Colonic mucosa (tissue), 4 donors: ENCODE measurements around the gene PCCA. TPM values are rescaled to one million over a fixed set of nuclear protein-coding genes. Genes with fewer than 3 reads are reported as not detected.

Experiments
- DNase-seq: peaks from one replicate; pipeline ENCODE4 v3.0.0-alpha.2; 2020
- H3K27ac ChIP-seq: fragments of 200-600 bp; one replicate; pipeline ENCODE4 v1.8.0; 2021
- H3K27me3 ChIP-seq: fragments of 200-600 bp; one replicate; pipeline ENCODE4 v1.8.0; 2021
- H3K36me3 ChIP-seq: fragments of 200-600 bp; one replicate; pipeline ENCODE4 v1.8.0; 2021
- H3K4me1 ChIP-seq: fragments of 200-600 bp; one replicate; pipeline ENCODE4 v1.8.0; 2021; ENCODE audit warnings: mild to moderate bottlenecking
- H3K4me3 ChIP-seq: fragments of 200-600 bp; one replicate; pipeline ENCODE4 v1.8.0; 2021
- H3K9ac ChIP-seq, 2 donors: one replicate each; pipeline ENCODE4 v1.7.0; 2013; ENCODE audit warnings: control low read depth in 2 of 2, low read depth in 2 of 2, low read length in 2 of 2
- H3K9me3 ChIP-seq: fragments of 200-600 bp; one replicate; pipeline ENCODE4 v1.8.0; 2021
- CTCF ChIP-seq: fragments of 200-600 bp; IDR thresholded peaks from one replicate; pipeline ENCODE4 v1.8.0; 2022; ENCODE audit warnings: antibody characterized with exemption, mild to moderate bottlenecking
- intact Hi-C: fragments of 100-400 bp; cut with DNase I; formaldehyde crosslinking; loops from one replicate; pipeline ENCODE4 v1.14.1; 2022
- total RNA-seq, 2 donors: library from RNA; stranded (reverse); fragmentation: NEBNext Ultra II Directional in 1 of 2; extraction: Animal tissue kit (Norgen Biotek cat#: 25700) in 1 of 2; gene quantifications; one replicate each; pipeline ENCODE4 v1.2.1, GENCODE V29; 2021
- donor health status: healthy.
- donor health status: DM: no; HTN: no; CAD: no.
- donor health status: DM: no; HTN: no; CAD: no.

PCCA gene
- total RNA-seq, 2 donors from 2014 or later = 65.5 to 109 TPM

GRCh38 chr13:100517135-100517534, 428.2 kb downstream of the PCCA start:
- intact Hi-C loops = no loop called here
- no peak for TF ChIP-seq CTCF
- Histone ChIP-seq H3K9me3 (no peaks in the 10 kb centered on the region), H3K9ac (peak overlapping the region in 1 of 2 donors; percentile 14), H3K36me3 (no peaks in the 10 kb centered on the region), H3K27me3 (no peaks in the 10 kb centered on the region), H3K4me1 (no peaks in the 10 kb centered on the region), H3K4me3 (no peak overlapping the region), H3K27ac (peak overlapping the region; percentile 67)
- DNase-seq = peak; percentile 68

- Histone ChIP-seq H3K9ac (peak overlapping the region in 1 of 2 donors; percentile 14), H3K4me1 (no peaks in the 10 kb centered on the region), H3K27ac (peak overlapping the region; percentile 67), H3K9me3 (no peaks in the 10 kb centered on the region), H3K27me3 (no peaks in the 10 kb centered on the region), H3K36me3 (no peaks in the 10 kb centered on the region), H3K4me3 (no peak overlapping the region)
- TF ChIP-seq CTCF = no peak
- DNase-seq = no peak
- intact Hi-C loops = no loop called here
These were observed 428.8 kb downstream of the PCCA start for GRCh38 chr13:100517728-100518127.

GRCh38 chr13:100518394-100519062, 429.6 kb downstream of the PCCA start:
- no peaks in the 10 kb centered on the region for H3K9me3 ChIP-seq
- DNase-seq = no peak
- H3K27ac ChIP-seq = no peak overlapping the region
- intact Hi-C loops = no loop called here
- H3K9ac ChIP-seq = no peak overlapping the region
- no peaks in the 10 kb centered on the region for H3K27me3 ChIP-seq
- no peaks in the 10 kb centered on the region for H3K4me1 ChIP-seq
- no peak overlapping the region for H3K4me3 ChIP-seq
- H3K36me3 ChIP-seq = no peaks in the 10 kb centered on the region
- no peak for TF ChIP-seq CTCF

GRCh38 chr13:100519626-100520025, 430.7 kb downstream of the PCCA start:
- intact Hi-C loops = no loop called here
- no peaks in the 10 kb centered on the region for H3K9me3 ChIP-seq
- H3K36me3 ChIP-seq = no peaks in the 10 kb centered on the region
- no peak overlapping the region for H3K27ac ChIP-seq
- H3K4me1 ChIP-seq = no peaks in the 10 kb centered on the region
- no peak overlapping the region for H3K4me3 ChIP-seq
- TF ChIP-seq CTCF = no peak
- H3K27me3 ChIP-seq = no peaks in the 10 kb centered on the region
- no peak overlapping the region for H3K9ac ChIP-seq
- DNase-seq = no peak

DNA sequence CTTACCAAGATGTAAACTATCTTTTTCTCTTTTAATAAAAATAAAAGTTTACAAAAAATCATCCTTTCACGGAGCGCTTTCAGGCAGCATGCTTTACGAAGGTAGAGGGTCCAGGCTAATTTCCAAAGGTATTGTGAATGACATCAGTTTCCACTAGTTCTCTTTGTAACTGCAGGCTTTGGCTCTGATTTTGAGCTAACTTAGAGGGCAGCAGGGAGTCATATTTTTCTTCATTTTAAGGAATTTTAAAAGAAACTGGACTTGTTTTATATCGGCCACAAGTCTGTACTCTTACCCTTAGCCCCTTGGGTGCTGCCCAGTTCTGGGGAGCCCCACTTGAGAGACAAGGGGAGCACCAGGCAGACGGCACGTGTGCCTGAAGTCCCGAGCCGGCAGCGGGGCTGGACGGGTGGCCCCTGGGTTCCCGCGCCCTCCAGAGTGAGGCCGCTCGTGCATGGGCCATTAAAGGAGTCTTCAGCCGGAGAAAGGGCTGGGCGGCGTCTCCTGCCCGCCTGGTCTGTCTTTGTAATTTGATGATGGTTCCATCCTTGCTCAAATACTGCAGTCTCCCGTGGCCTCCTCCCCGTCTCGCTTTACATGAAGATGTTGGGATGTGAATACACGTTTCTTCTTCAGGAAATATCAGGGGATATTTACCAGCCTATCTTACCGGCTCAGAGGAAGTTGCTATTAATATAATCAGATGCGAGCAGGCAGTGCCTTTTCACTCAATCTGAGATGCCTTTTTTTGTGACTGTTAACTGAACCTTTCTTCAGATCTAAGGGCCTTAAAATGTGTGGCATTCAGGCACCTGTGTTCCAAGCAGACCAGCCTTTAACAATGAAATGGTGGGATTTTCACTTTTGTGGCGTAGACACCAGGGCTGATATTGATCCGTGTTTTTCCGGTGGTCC, 432.3 kb downstream of the PCCA start:
- no peak for DNase-seq
- H3K36me3 ChIP-seq = no peaks in the 10 kb centered on the region
- no peak overlapping the region for H3K9ac ChIP-seq
- intact Hi-C loops = no loop called here
- no peak for TF ChIP-seq CTCF
- no peak overlapping the region for H3K4me3 ChIP-seq
- H3K4me1 ChIP-seq = no peaks in the 10 kb centered on the region
- H3K9me3 ChIP-seq = no peaks in the 10 kb centered on the region
- H3K27me3 ChIP-seq = no peaks in the 10 kb centered on the region
- no peak overlapping the region for H3K27ac ChIP-seq
